PC-3 (cell line): ENCODE results near the gene DIAPH2. TPM values are rescaled to one million over a fixed set of nuclear protein-coding genes. Genes with fewer than 3 reads are reported as not detected.

Experiments
- ATAC-seq: fragments of 200-7000 bp; cut with Tn5 transposase; 2 replicates; pipeline ENCODE4 v1.9.1; 2020; ENCODE audit warnings: mild to moderate bottlenecking, moderate library complexity
- BruUV-seq: library from RNA; stranded (reverse); fragments of 400-500 nt; replicated peaks from 2 replicates; lab custom pipeline; 2021; lab: Mats Ljungman, UMichigan
- CTCF ChIA-PET: fragments of 300-600 bp; sonication (Branson Sonifier 250); formaldehyde crosslinking; loops from one replicate; lab custom pipeline; 2022; ENCODE audit warnings: antibody characterized with exemption; lab: Charles Lee
- POLR2A ChIA-PET: fragments of 300-600 bp; sonication (Branson Sonifier 250); formaldehyde crosslinking; loops from one replicate; lab custom pipeline; 2022; ENCODE audit warnings: antibody characterized with exemption; ENCODE audit not compliant: unreplicated experiment; lab: Charles Lee
- DNase-seq: peaks from one replicate; pipeline ENCODE4 v3.0.0-alpha.2; 2015
- H2AFZ ChIP-seq: fragments of 300-600 bp; sonication (generic); 2 replicates; pipeline ENCODE4 v1.6.0; 2016; ENCODE audit warnings: antibody characterized with exemption, low read length
- H3F3A ChIP-seq: fragments of 300-600 bp; sonication (generic); one replicate; pipeline ENCODE4 v1.6.0; 2017; ENCODE audit warnings: antibody characterized with exemption, low read length, control low read depth, mild to moderate bottlenecking; ENCODE audit not compliant: unreplicated experiment
- H3K27ac ChIP-seq: fragments of 300-600 bp; sonication (generic); 2 replicates; pipeline ENCODE4 v1.5.1; 2016; ENCODE audit warnings: mild to moderate bottlenecking, low read length
- H3K27me3 ChIP-seq: fragments of 300-600 bp; sonication (generic); 2 replicates; pipeline ENCODE4 v1.6.1; 2016; ENCODE audit warnings: low read length, mixed read lengths
- H3K36me3 ChIP-seq: fragments of 300-600 bp; sonication (generic); 2 replicates; pipeline ENCODE4 v1.6.1; 2016; ENCODE audit warnings: low read depth, mixed run types, low read length, mixed read lengths
- H3K4me1 ChIP-seq: fragments of 300-600 bp; sonication (generic); 2 replicates; pipeline ENCODE4 v1.5.1; 2016; ENCODE audit warnings: low read length; ENCODE audit not compliant: insufficient read depth
- H3K4me2 ChIP-seq: fragments of 300-600 bp; sonication (generic); 2 replicates; pipeline ENCODE4 v1.6.0; 2016; ENCODE audit warnings: low read length
- H3K4me3 ChIP-seq: fragments of 300-600 bp; sonication (generic); 2 replicates; pipeline ENCODE4 v1.5.1; 2016; ENCODE audit warnings: mild to moderate bottlenecking, low read length, mixed read lengths
- H3K79me2 ChIP-seq: fragments of 300-600 bp; sonication (generic); 2 replicates; pipeline ENCODE4 v1.6.1; 2017; ENCODE audit warnings: low read length, mixed read lengths
- H3K9ac ChIP-seq: fragments of 300-600 bp; sonication (generic); 2 replicates; pipeline ENCODE4 v1.6.0; 2016; ENCODE audit warnings: mild to moderate bottlenecking, low read length
- H3K9me2 ChIP-seq: fragments of 300-600 bp; sonication (generic); replicated peaks from 2 replicates; pipeline ENCODE4 v1.6.1; 2016; ENCODE audit warnings: mixed run types, low read length, mixed read lengths
- H3K9me3 ChIP-seq: fragments of 300-600 bp; sonication (generic); 2 replicates; pipeline ENCODE4 v1.6.1; 2016; ENCODE audit warnings: low read length, mixed read lengths
- H4K20me1 ChIP-seq: fragments of 300-600 bp; sonication (generic); 2 replicates; pipeline ENCODE4 v1.6.1; 2016; ENCODE audit warnings: low read length, mixed read lengths
- EZH2 ChIP-seq: fragments of 300-600 bp; sonication (generic); IDR thresholded peaks from one replicate; pipeline ENCODE4 v1.6.1; 2017; ENCODE audit warnings: antibody characterized with exemption, mild to moderate bottlenecking, low read length; ENCODE audit not compliant: unreplicated experiment
- EZH2phosphoT487 ChIP-seq: fragments of 300-600 bp; sonication (generic); IDR thresholded peaks from 2 replicates; pipeline ENCODE4 v1.6.1; 2018; ENCODE audit warnings: mild to moderate bottlenecking, antibody characterized with exemption, low read length, borderline replicate concordance
- intact Hi-C: fragments of 100-400 bp; cut with micrococcal nuclease; formaldehyde crosslinking; loops from 2 replicates; pipeline ENCODE4 v1.9.0; 2023
- total RNA-seq: library from RNA; depleted of rRNA; stranded (reverse); fragments of >200 nt; gene quantifications from 2 replicates; pipeline ENCODE4 v1.2.3, GENCODE V29; 2014
- TF ChIP-seq, protein P1 (sequence below): fragments of 300-600 bp; sonication (generic); conservative IDR thresholded peaks from 2 replicates; pipeline ENCODE4 v1.5.1; 2017; ENCODE audit warnings: antibody characterized with exemption, low read depth, mild to moderate bottlenecking, low read length

DIAPH2 gene
- total RNA-seq, 1 experiment from 2014 or later = 15.1 TPM

DNA sequence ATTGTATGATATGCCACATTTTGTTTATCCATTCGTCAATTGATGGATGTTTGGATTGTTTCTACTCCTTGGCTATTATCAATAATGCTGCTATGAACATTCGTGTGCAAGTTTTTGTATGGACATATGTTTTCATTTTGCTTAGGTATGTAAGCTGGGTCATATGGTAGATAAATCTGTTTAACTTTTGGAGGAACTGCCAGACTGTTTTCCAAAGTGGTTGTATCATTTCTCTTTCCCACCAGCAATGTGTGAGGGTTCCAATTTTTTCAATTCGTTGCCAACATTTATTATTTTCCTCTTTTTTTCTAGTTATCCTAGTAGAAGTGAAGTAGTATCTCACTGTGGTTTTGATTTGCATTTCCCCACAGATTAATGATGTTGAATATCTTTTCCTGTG is 71.8 kb downstream of the DIAPH2 start:
- Histone ChIP-seq H3K9me3 (no peaks in the 10 kb centered on the region), H3K4me1 (peaks cover 6% of the 10 kb centered on the region; the same call in 1 of the 2 replicates), H2AFZ (no peak overlapping the region), H3K27me3 (no peaks in the 10 kb centered on the region), H3K27ac (no peak overlapping the region), H3K9ac (no peak overlapping the region), H3K79me2 (no peaks in the 10 kb centered on the region), H3K36me3 (no peaks in the 10 kb centered on the region), H3K9me2 (no peaks in the 10 kb centered on the region), H4K20me1 (no peaks in the 10 kb centered on the region), H3K4me2 (no peak overlapping the region), H3F3A (no peaks in the 10 kb centered on the region), H3K4me3 (no peak overlapping the region)
- TF ChIP-seq EZH2phosphoT487 (no peak), EZH2 (no peak)
- TF ChIP-seq, protein P1, sequence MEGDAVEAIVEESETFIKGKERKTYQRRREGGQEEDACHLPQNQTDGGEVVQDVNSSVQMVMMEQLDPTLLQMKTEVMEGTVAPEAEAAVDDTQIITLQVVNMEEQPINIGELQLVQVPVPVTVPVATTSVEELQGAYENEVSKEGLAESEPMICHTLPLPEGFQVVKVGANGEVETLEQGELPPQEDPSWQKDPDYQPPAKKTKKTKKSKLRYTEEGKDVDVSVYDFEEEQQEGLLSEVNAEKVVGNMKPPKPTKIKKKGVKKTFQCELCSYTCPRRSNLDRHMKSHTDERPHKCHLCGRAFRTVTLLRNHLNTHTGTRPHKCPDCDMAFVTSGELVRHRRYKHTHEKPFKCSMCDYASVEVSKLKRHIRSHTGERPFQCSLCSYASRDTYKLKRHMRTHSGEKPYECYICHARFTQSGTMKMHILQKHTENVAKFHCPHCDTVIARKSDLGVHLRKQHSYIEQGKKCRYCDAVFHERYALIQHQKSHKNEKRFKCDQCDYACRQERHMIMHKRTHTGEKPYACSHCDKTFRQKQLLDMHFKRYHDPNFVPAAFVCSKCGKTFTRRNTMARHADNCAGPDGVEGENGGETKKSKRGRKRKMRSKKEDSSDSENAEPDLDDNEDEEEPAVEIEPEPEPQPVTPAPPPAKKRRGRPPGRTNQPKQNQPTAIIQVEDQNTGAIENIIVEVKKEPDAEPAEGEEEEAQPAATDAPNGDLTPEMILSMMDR = no peak
- DNase-seq = no peak
- ATAC-seq = no peak
- intact Hi-C loops = loop anchor here (5.0 kb wide), 1 partner anchor 384 kb away; no protein-coding TSS in a partner anchor
- ChIA-PET CTCF (no interaction called here), POLR2A (no interaction called here)
- BruUV-seq = no TSS peak

GRCh38 chrX:96761566-96761965 is 76.9 kb downstream of the DIAPH2 start:
- Histone ChIP-seq H4K20me1 (no peaks in the 10 kb centered on the region), H3K79me2 (no peaks in the 10 kb centered on the region), H3F3A (no peaks in the 10 kb centered on the region), H3K4me1 (no peaks in the 10 kb centered on the region), H3K27ac (no peak overlapping the region), H3K27me3 (no peaks in the 10 kb centered on the region), H3K4me3 (no peak overlapping the region), H3K9ac (no peak overlapping the region), H3K4me2 (no peak overlapping the region), H3K9me2 (no peaks in the 10 kb centered on the region), H2AFZ (no peak overlapping the region), H3K9me3 (no peaks in the 10 kb centered on the region), H3K36me3 (no peaks in the 10 kb centered on the region)
- DNase-seq = no peak
- intact Hi-C loops = no loop called here
- TF ChIP-seq EZH2 (no peak), EZH2phosphoT487 (no peak)
- TF ChIP-seq, protein P1 = no peak
- no peak for ATAC-seq
- BruUV-seq = no TSS peak
- ChIA-PET CTCF (no interaction called here), POLR2A (interaction anchor here (0.6 kb wide), 1 partner anchor 1445 kb away, joined by 5 read pairs; no protein-coding TSS in a partner anchor)

- no peak overlapping the region for H3K4me3 ChIP-seq
These were observed 79.0 kb downstream of the DIAPH2 start for GRCh38 chrX:96763608-96764007.

More at GRCh38 chrX:96763608-96764007, 79.0 kb downstream of the DIAPH2 start:
- Histone ChIP-seq H2AFZ (no peak overlapping the region), H3K79me2 (no peaks in the 10 kb centered on the region), H3K9me2 (no peaks in the 10 kb centered on the region), H3K9ac (no peak overlapping the region), H3K27me3 (no peaks in the 10 kb centered on the region), H3K4me2 (no peak overlapping the region), H3K36me3 (no peaks in the 10 kb centered on the region), H3K4me1 (no peaks in the 10 kb centered on the region), H3K27ac (no peak overlapping the region), H3K9me3 (no peaks in the 10 kb centered on the region), H3F3A (no peaks in the 10 kb centered on the region), H4K20me1 (no peaks in the 10 kb centered on the region)
- no peak for ATAC-seq
- ChIA-PET CTCF (no interaction called here), POLR2A (no interaction called here)
- no peak for DNase-seq
- intact Hi-C loops = no loop called here
- no TSS peak for BruUV-seq
- TF ChIP-seq EZH2 = no peak
- TF ChIP-seq, protein P1 = no peak
- no peak for TF ChIP-seq EZH2phosphoT487
